CD4-positive, alpha-beta T cell (primary cell): ENCODE data around the gene ZNF724. TPM values are rescaled to one million over a fixed set of nuclear protein-coding genes. Genes with fewer than 3 reads are reported as not detected.

Experiments
- ATAC-seq: fragments of 200-7000 bp; cut with Tn5 transposase; one replicate; pipeline ENCODE4 v1.10.0; 2022; ENCODE audit warnings: mild to moderate bottlenecking; ENCODE audit not compliant: poor library complexity
- CTCF ChIA-PET: fragments of 350-600 bp; sonication (Branson Sonifier 250); formaldehyde crosslinking; loops from one replicate; lab custom pipeline; 2021; ENCODE audit warnings: antibody characterized with exemption, inconsistent platforms; lab: Charles Lee
- POLR2A ChIA-PET: fragments of 350-600 bp; sonication (Branson Sonifier 250); formaldehyde crosslinking; loops from one replicate; lab custom pipeline; 2021; ENCODE audit warnings: antibody characterized with exemption, inconsistent platforms; lab: Charles Lee
- DNase-seq, 14 experiments: peaks; one replicate each; pipeline ENCODE4 v3.0.0-alpha.2; 2013 to 2020; ENCODE audit warnings: mixed read lengths in 2 of 14
- H3K27ac ChIP-seq, 2 donors: one replicate each; pipeline versions ENCODE4 v1.5.1 to v1.7.0; 2013; ENCODE audit warnings: low read length in 2 of 2, low read depth in 1 of 2, mild to moderate bottlenecking in 1 of 2
- H3K27me3 ChIP-seq, 2 experiments: 1 replicate in 1 of 2; 2 replicates in 1 of 2; pipeline versions ENCODE4 v1.6.1 to v1.7.0; 2013; ENCODE audit warnings: low read length in 2 of 2, control low read depth in 1 of 2, mild to moderate bottlenecking in 1 of 2, moderate library complexity in 1 of 2; ENCODE audit not compliant: insufficient read depth in 2 of 2, control insufficient read depth in 1 of 2
- H3K36me3 ChIP-seq: one replicate; pipeline ENCODE4 v1.6.1; 2013; ENCODE audit warnings: low read length, control low read depth; ENCODE audit not compliant: insufficient read depth
- H3K4me1 ChIP-seq: one replicate; pipeline ENCODE4 v1.6.1; 2013; ENCODE audit warnings: low read length, control low read depth; ENCODE audit not compliant: insufficient read depth
- H3K4me3 ChIP-seq: one replicate; pipeline ENCODE4 v1.5.1; 2013; ENCODE audit warnings: mild to moderate bottlenecking, low read length, moderate library complexity
- H3K9me3 ChIP-seq, 2 experiments: 1 replicate in 1 of 2; 2 replicates in 1 of 2; pipeline versions ENCODE4 v1.6.1 to v1.7.0; 2013; ENCODE audit warnings: low read length in 2 of 2, mild to moderate bottlenecking in 2 of 2, control low read depth in 1 of 2, moderate library complexity in 1 of 2; ENCODE audit not compliant: control insufficient read depth in 1 of 2, insufficient read depth in 1 of 2
- H3K27ac Mint-ChIP-seq: one replicate; pipeline ENCODE4 v1.8.0; 2020; ENCODE audit warnings: mixed read lengths
- H3K27me3 Mint-ChIP-seq: one replicate; pipeline ENCODE4 v1.8.0; 2021; ENCODE audit warnings: mixed read lengths
- H3K36me3 Mint-ChIP-seq: one replicate; pipeline ENCODE4 v1.8.0; 2021; ENCODE audit warnings: low read depth, mixed read lengths
- H3K4me1 Mint-ChIP-seq: one replicate; pipeline ENCODE4 v1.8.0; 2021; ENCODE audit warnings: low read depth, mixed read lengths
- H3K4me3 Mint-ChIP-seq: one replicate; pipeline ENCODE4 v1.8.0; 2020; ENCODE audit warnings: mild to moderate bottlenecking, mixed read lengths
- H3K9me3 Mint-ChIP-seq: one replicate; pipeline ENCODE4 v1.8.0; 2020; ENCODE audit warnings: mixed read lengths
- CTCF ChIP-seq: fragments of 200-600 bp; IDR thresholded peaks from one replicate; pipeline ENCODE4 v1.8.0; 2022; ENCODE audit warnings: antibody characterized with exemption, mild to moderate bottlenecking
- intact Hi-C, 2 experiments: fragments of 100-400 bp; cut with DNase I in 1 of 2; cut with micrococcal nuclease in 1 of 2; formaldehyde crosslinking; loops; one replicate each; pipeline versions ENCODE4 v1.15.1 to v1.9.0; 2023 to 2025; cut with DNase I, micrococcal nuclease
- total RNA-seq, 174 experiments: library from RNA in 2 of 174; stranded (reverse) in 2 of 174; gene quantifications; one replicate each; pipeline ENCODE4 v1.2.3 and lab custom pipeline; 2021 to 2026

ZNF724 gene
- total RNA-seq, 2 experiments from 2014 or later: 4.2 to 5.5 TPM

- DNase-seq: no peak
- Mint-ChIP-seq H3K36me3 (peaks cover 77% of the 10 kb centered on the region), H3K27ac (no peak overlapping the region)
Observed at GRCh38 chr19:23263396-23263795, 13.2 kb upstream of the ZNF724 start.

GRCh38 chr19:23262920-23263319 is 12.7 kb upstream of the ZNF724 start:
- H3K36me3 ChIP-seq: peaks cover 36% of the 10 kb centered on the region
- no peak for TF ChIP-seq CTCF
- ATAC-seq: no peak
- no peaks in the 10 kb centered on the region for H3K27me3 ChIP-seq
- H3K9me3 ChIP-seq: peaks cover 0 to 6% of the 10 kb centered on the region in 2 experiments
- no peaks in the 10 kb centered on the region for H3K9me3 Mint-ChIP-seq
- H3K4me1 ChIP-seq: no peaks in the 10 kb centered on the region
- no peak overlapping the region for H3K27ac ChIP-seq
- H3K4me1 Mint-ChIP-seq: peaks cover 5% of the 10 kb centered on the region
- no peak overlapping the region for H3K4me3 Mint-ChIP-seq
- intact Hi-C loops: no loop called here
- no peak overlapping the region for H3K27ac Mint-ChIP-seq
- ChIA-PET CTCF (no interaction called here), POLR2A (interaction anchor here (1.1 to 2.3 kb wide), 2 partner anchors 11 to 13 kb away, joined by 3 to 5 read pairs; partner anchors contain the start of gene ZNF724)
- no peak for DNase-seq
- peaks cover 76% of the 10 kb centered on the region for H3K36me3 Mint-ChIP-seq
- no peaks in the 10 kb centered on the region for H3K27me3 Mint-ChIP-seq
- H3K4me3 ChIP-seq: no peak overlapping the region

More at GRCh38 chr19:23263396-23263795, 13.2 kb upstream of the ZNF724 start:
- Histone ChIP-seq H3K9me3 (peaks cover 0 to 3% of the 10 kb centered on the region in 2 experiments), H3K27ac (no peak overlapping the region), H3K4me1 (no peaks in the 10 kb centered on the region), H3K27me3 (no peaks in the 10 kb centered on the region), H3K36me3 (peaks cover 39% of the 10 kb centered on the region), H3K4me3 (no peak overlapping the region)
- Mint-ChIP-seq H3K9me3 (no peaks in the 10 kb centered on the region), H3K27me3 (no peaks in the 10 kb centered on the region), H3K4me1 (peaks cover 5% of the 10 kb centered on the region), H3K4me3 (no peak overlapping the region)
- intact Hi-C loops: no loop called here
- POLR2A ChIA-PET: interaction anchor here (1.1 to 2.3 kb wide), 2 partner anchors 10 to 13 kb away, joined by 3 to 5 read pairs; partner anchors contain the start of gene ZNF724
- ATAC-seq: no peak
- TF ChIP-seq CTCF: no peak
- CTCF ChIA-PET: no interaction called here

- no peak for DNase-seq
- Mint-ChIP-seq H3K4me3 (no peak overlapping the region), H3K36me3 (peaks cover 71% of the 10 kb centered on the region), H3K27ac (no peak overlapping the region), H3K4me1 (peaks cover 5% of the 10 kb centered on the region), H3K9me3 (no peaks in the 10 kb centered on the region), H3K27me3 (no peaks in the 10 kb centered on the region)
- H3K4me1 ChIP-seq: no peaks in the 10 kb centered on the region
- no peak for ATAC-seq
- H3K9me3 ChIP-seq: peaks cover 0 to 6% of the 10 kb centered on the region in 2 experiments
- H3K4me3 ChIP-seq: no peak overlapping the region
- H3K27ac ChIP-seq: no peak overlapping the region
- no peaks in the 10 kb centered on the region for H3K27me3 ChIP-seq
- no peak for TF ChIP-seq CTCF
- peaks cover 30% of the 10 kb centered on the region for H3K36me3 ChIP-seq
- intact Hi-C loops: no loop called here
- ChIA-PET POLR2A (no interaction called here), CTCF (no interaction called here)
Observed at GRCh38 chr19:23261496-23262020, 11.4 kb upstream of the ZNF724 start.
